Measurements from ENCODE around the gene ITPR1.
"Not testable (repeated sequence)": the region's sequence is repeated elsewhere in the genome, so short reads cannot be mapped to it uniquely, and the experiment has no call there.

DNA sequence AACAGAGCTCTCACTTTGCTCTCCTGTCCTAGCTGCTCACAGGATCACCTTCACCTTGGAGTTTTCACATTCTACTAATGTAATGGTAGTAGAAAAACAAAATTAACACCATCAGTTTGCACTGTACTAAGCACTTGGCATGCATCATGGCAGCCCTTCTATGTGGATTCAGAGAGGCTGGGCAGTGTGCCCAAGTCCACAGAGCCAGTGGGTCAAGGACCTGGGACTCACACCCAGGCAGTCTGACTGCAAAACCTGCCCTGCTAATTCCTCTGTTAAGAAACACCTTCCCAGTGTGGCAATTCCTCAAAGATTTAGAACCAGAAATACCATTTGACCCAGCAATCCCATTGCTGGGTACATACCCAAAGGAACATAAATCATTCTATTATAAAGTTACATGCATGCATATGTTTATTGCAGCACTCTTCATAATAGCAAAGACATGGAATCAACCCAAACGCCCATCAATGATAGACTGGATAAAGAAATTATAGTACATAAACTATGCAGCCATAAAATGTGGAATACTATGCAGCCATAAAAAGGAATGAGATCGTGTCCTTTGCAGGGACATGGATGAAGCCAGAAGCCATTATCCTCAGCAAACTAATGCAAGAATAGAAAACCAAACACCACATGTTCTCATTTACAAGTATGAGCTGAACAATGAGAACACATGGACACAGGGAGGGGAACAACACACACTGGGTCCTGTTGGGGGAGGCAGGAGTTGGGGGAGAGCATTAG is 269.5 kb downstream of the ITPR1 start:
- TF ChIP-seq EZH2 (IDR thresholded peaks at IDR 0.05; ENCODE audit: insufficient read depth, poor library complexity, severe bottlenecking); EZH2phosphoT487 (IDR thresholded peaks at IDR 0.05; ENCODE audit: insufficient read depth, low read depth): not testable (repeated sequence)
